Heart left ventricle (tissue), 16 donors: ENCODE results near the gene BMPR1B. TPM values are rescaled to one million over a fixed set of nuclear protein-coding genes. Genes with fewer than 3 reads are reported as not detected.

Experiments used
- ATAC-seq, 4 donors: fragments of 200-7000 bp; cut with Tn5 transposase; one replicate each; pipeline ENCODE4 v1.9.1; 2020 to 2022; ENCODE audit warnings: moderate library complexity in 4 of 4, mild to moderate bottlenecking in 3 of 4, moderate number of reproducible peaks in 1 of 4
- DNase-seq, 5 donors: peaks; one replicate each; pipeline ENCODE4 v3.0.0-alpha.2; 2020
- H3K27ac ChIP-seq, 12 donors: fragments of 200-600 bp; sonication (generic) in 4 of 12; one replicate each; pipeline versions ENCODE4 v1.5.0 to v1.8.0; 2016 to 2022; ENCODE audit warnings: mild to moderate bottlenecking in 2 of 12
- H3K27me3 ChIP-seq, 9 donors: fragments of 200-600 bp; sonication (generic) in 2 of 9; one replicate each; pipeline versions ENCODE4 v1.5.1 to v1.8.0; 2016 to 2022; ENCODE audit warnings: mild to moderate bottlenecking in 3 of 9
- H3K36me3 ChIP-seq, 9 donors: fragments of 200-600 bp; sonication (generic) in 2 of 9; one replicate each; pipeline versions ENCODE4 v1.5.0 to v1.8.0; 2018 to 2022; ENCODE audit warnings: mild to moderate bottlenecking in 2 of 9
- H3K4me1 ChIP-seq, 12 donors: fragments of 200-600 bp; sonication (generic) in 4 of 12; one replicate each; pipeline versions ENCODE4 v1.5.0 to v1.8.0; 2016 to 2022; ENCODE audit warnings: mild to moderate bottlenecking in 3 of 12
- H3K4me3 ChIP-seq, 12 donors: fragments of 200-600 bp; sonication (generic) in 4 of 12; one replicate each; pipeline versions ENCODE4 v1.5.0 to v1.8.0; 2017 to 2022; ENCODE audit warnings: mild to moderate bottlenecking in 9 of 12, moderate library complexity in 4 of 12
- H3K9me3 ChIP-seq, 12 donors: fragments of 200-600 bp; sonication (generic) in 4 of 12; one replicate each; pipeline versions ENCODE4 v1.5.0 to v1.8.0; 2016 to 2022; ENCODE audit warnings: mild to moderate bottlenecking in 1 of 12
- CTCF ChIP-seq, 12 donors: fragments of 200-600 bp; sonication (generic) in 4 of 12; IDR thresholded peaks; one replicate each; pipeline versions ENCODE4 v1.5.0 to v1.8.0; 2018 to 2022; ENCODE audit warnings: antibody characterized with exemption in 12 of 12, mild to moderate bottlenecking in 5 of 12
- POLR2A ChIP-seq, 2 donors: fragments of 450-650 bp; IDR thresholded peaks; one replicate each; pipeline ENCODE4 v1.6.1; 2017; ENCODE audit warnings: antibody characterized with exemption in 2 of 2, mild to moderate bottlenecking in 2 of 2, moderate library complexity in 2 of 2
- WGBS, 4 donors: extraction: QIAGEN DNeasy Blood & Tissue Kit in 2 of 4; methylation state at CpG; one replicate each; pipeline versions ENCODE4 v1.1.5 to v1.1.7; 2013 to 2018; 5-methylcytosine and 5-hydroxymethylcytosine counted together
- intact Hi-C, 10 donors: fragments of 100-400 bp; cut with DNase I; formaldehyde crosslinking; loops; one replicate each; pipeline versions ENCODE4 v1.11.1 to v1.14.2; 2022
- polyA plus RNA-seq, 2 donors: library from polyadenylated mRNA; stranded (reverse); fragments of 200-250 nt; gene quantifications; one replicate each; pipeline ENCODE4 v1.2.3, GENCODE V29; 2013
- total RNA-seq, 9 donors: library from RNA; depleted of rRNA in 2 of 9; stranded (reverse); fragments of >200 nt in 2 of 9; fragmentation: NEBNext Ultra II Directional in 3 of 9; extraction: Animal tissue kit (Norgen Biotek cat#: 25700) in 3 of 9; gene quantifications; one replicate each; pipeline versions ENCODE4 v1.1.0 to v1.2.4, GENCODE V29; 2016 to 2023
- donor health status: ischemic (EF 13 %, LVEDD 7.1; RV severe dilation, severe dysfunction).
- donor health status: healthy with polysubstance abuse.
- donor health status: DM: no; HTN: yes; CAD: no.
- donor health status: DM: no; HTN: no; CAD: no.
- donor health status: ischemic (EF 25% LVEDD 6.9; RV normal size, moderate dysfunction).
- donor health status: ischemic (EF 25% LVEDD 5.7; RV mildly dilated, moderate dysfunction).
- donor health status: healthy.
- donor health status: DM: yes; HTN: yes; CAD: no.
- donor health status: ischemic (EF 35%, LVEDD 5.7; RV mildly dilated, moderate dysfunction).
- donor health status: nonischemic (EF 11% LVEDD 7.7; RV severe dilation, severe dysfunction).
- donor health status: DM: yes; HTN: yes; CAD: no.
- donor health status: PGD.
- donor health status: ischemic (EF 29% LVEDD 5.4; RV normal size, mild dysfunction).
- donor health status: nonischemic (EF 23%, LVEDD 6.1; RV moderate dilation, normal function).

BMPR1B gene
- total and polyA plus RNA-seq, 11 donors = 0.29 to 7.6 (median 3.8) TPM

GRCh38 chr4:94765174-94765573 is 7.4 kb downstream of the BMPR1B start:
- Histone ChIP-seq H3K4me3 (no peak overlapping the region), H3K4me1 (no peaks in the 10 kb centered on the region), H3K36me3 (no peaks in the 10 kb centered on the region), H3K27ac (no peak overlapping the region), H3K27me3 (peaks cover 0 to 14% (median 4%) of the 10 kb centered on the region in 9 donors), H3K9me3 (no peaks in the 10 kb centered on the region)
- intact Hi-C loops = no loop called here
- WGBS, 4 donors = 72 to 85% (median 77%) methylated on average over 3 of the region's 3 CpGs
- no peak for ATAC-seq
- DNase-seq = no peak
- no peak for TF ChIP-seq CTCF (IDR thresholded peaks at IDR 0.05)
- no peak for TF ChIP-seq POLR2A (IDR thresholded peaks at IDR 0.05)

DNA sequence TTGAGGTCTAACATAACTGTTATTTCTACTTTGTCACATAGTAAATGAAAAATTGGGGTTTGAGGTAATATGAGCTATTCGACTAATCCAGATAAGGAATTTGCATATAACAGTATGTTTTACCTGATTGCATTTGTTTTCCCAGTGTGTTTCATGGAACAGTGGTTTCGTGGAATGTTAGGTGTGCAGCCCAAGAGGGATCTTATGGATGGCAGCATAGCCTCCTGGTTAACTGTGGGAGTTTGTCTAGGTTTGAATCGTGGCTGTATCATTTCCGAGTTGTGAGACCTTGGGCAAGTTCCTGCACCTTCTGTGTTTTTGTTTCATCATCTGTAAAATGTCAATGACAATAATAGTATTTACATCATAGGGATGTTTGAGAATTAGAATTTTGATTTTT is 7.9 kb downstream of the BMPR1B start:
- WGBS, 4 donors = 59 to 74% (median 65%) methylated on average over 4 of the region's 4 CpGs

DNA sequence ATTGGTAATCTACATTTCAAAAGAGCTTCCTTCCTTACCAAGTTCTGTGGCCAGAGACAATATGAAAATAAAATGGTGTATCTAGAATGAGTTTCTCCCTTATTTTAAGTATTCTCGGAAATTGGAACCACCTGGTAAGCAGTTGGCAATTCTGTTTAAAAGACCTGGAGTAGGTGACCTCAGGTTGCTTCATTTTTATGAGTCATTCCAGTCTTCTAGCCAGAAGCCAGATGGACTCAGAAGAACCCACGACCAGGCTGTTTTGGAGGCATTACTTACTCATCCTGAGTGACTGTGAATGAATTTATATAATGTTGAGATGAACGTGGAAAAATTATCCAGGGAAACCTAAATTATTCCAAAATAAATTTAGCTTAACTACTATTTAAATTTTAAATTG is 9.1 kb downstream of the BMPR1B start:
- intact Hi-C loops = no loop called here
- H3K36me3 ChIP-seq = no peaks in the 10 kb centered on the region
- no peak for DNase-seq
- H3K4me3 ChIP-seq = no peak overlapping the region
- H3K27ac ChIP-seq = no peak overlapping the region
- H3K9me3 ChIP-seq = no peaks in the 10 kb centered on the region
- no peaks in the 10 kb centered on the region for H3K4me1 ChIP-seq
- no peak for TF ChIP-seq POLR2A (IDR thresholded peaks at IDR 0.05)
- TF ChIP-seq CTCF (IDR thresholded peaks at IDR 0.05) = no peak
- peaks cover 0 to 12% (median 3%) of the 10 kb centered on the region in 9 donors for H3K27me3 ChIP-seq
- ATAC-seq = no peak
- 82 to 87% (median 84%) methylated on average over 3 of the region's 3 CpGs for WGBS, 4 donors

More for the DNA sequence above, 7.9 kb downstream of the BMPR1B start:
- DNase-seq (no peak), ATAC-seq (no peak)
- Histone ChIP-seq H3K9me3 (no peaks in the 10 kb centered on the region), H3K4me3 (no peak overlapping the region), H3K36me3 (no peaks in the 10 kb centered on the region), H3K27me3 (peaks cover 0 to 12% (median 0%) of the 10 kb centered on the region in 9 donors), H3K4me1 (no peaks in the 10 kb centered on the region), H3K27ac (no peak overlapping the region)
- TF ChIP-seq CTCF (IDR thresholded peaks at IDR 0.05) = no peak
- no peak for TF ChIP-seq POLR2A (IDR thresholded peaks at IDR 0.05)
- intact Hi-C loops = no loop called here

DNA sequence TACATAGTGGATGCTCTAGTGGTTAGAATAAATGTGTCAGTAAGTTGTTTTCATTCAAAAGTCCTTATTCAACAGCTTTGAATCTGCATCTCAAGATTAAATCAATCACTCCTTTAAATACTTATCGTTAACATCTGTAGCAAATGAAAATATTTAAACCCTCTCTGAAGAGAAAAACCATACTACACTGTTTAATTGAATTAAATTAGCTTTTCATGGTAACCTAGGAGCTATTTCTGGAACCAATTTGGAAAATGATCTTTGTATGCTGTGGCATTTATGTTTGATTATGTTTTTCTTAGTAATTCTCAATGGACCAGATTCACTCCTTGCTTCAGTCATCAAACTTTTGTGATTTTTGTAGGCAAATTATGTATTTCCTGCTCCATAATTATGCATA is 9.7 kb downstream of the BMPR1B start:
- H3K36me3 ChIP-seq = no peaks in the 10 kb centered on the region
- no peak for DNase-seq
- no peaks in the 10 kb centered on the region for H3K4me1 ChIP-seq
- H3K27me3 ChIP-seq = peaks cover 0 to 12% (median 0%) of the 10 kb centered on the region in 9 donors
- intact Hi-C loops = no loop called here
- H3K4me3 ChIP-seq = no peak overlapping the region
- H3K27ac ChIP-seq = no peak overlapping the region
- no peak for ATAC-seq
- H3K9me3 ChIP-seq = no peaks in the 10 kb centered on the region
- 91 to 98% (median 94%) methylated on average over 1 of the region's 1 CpG for WGBS, 4 donors
- no peak for TF ChIP-seq POLR2A (IDR thresholded peaks at IDR 0.05)
- no peak for TF ChIP-seq CTCF (IDR thresholded peaks at IDR 0.05)
